Measurements from ENCODE around the gene SLC37A3. TPM values are rescaled to one million over a fixed set of nuclear protein-coding genes. Genes with fewer than 3 reads are reported as not detected.

The SLC37A3 gene
- total RNA-seq, 1 experiment from 2014 or later, result 25.5 TPM

DNA sequence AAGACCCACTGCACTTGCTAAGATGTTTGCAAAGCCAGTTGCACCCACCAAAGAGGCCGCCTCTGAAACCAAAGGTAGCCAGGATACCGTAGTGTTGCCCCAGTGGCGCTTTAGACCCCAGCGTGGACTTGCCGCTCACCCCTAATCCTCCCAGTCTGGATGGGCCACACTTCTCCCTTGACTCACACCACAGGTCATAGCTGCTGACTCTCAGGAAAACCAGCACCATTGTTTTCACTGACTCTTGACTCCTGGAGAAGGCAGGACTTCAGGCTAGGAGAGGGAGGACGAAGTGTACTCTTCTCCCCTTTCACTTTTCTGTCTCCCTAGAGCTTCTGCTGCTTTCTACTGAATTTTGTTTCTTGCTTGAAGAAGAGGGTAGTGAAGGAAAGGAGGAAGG, 27.8 kb upstream of the SLC37A3 start:
- no TSS peak for BruUV-seq (replicated peaks)
- TF ChIP-seq, protein P1, sequence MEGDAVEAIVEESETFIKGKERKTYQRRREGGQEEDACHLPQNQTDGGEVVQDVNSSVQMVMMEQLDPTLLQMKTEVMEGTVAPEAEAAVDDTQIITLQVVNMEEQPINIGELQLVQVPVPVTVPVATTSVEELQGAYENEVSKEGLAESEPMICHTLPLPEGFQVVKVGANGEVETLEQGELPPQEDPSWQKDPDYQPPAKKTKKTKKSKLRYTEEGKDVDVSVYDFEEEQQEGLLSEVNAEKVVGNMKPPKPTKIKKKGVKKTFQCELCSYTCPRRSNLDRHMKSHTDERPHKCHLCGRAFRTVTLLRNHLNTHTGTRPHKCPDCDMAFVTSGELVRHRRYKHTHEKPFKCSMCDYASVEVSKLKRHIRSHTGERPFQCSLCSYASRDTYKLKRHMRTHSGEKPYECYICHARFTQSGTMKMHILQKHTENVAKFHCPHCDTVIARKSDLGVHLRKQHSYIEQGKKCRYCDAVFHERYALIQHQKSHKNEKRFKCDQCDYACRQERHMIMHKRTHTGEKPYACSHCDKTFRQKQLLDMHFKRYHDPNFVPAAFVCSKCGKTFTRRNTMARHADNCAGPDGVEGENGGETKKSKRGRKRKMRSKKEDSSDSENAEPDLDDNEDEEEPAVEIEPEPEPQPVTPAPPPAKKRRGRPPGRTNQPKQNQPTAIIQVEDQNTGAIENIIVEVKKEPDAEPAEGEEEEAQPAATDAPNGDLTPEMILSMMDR (IDR thresholded peaks at IDR 0.05; ENCODE audit: unreplicated experiment), result no peak
- no peaks in the 10 kb centered on the region for H3K27me3 Mint-ChIP-seq (ENCODE audit: insufficient read depth, unreplicated experiment)

DNA sequence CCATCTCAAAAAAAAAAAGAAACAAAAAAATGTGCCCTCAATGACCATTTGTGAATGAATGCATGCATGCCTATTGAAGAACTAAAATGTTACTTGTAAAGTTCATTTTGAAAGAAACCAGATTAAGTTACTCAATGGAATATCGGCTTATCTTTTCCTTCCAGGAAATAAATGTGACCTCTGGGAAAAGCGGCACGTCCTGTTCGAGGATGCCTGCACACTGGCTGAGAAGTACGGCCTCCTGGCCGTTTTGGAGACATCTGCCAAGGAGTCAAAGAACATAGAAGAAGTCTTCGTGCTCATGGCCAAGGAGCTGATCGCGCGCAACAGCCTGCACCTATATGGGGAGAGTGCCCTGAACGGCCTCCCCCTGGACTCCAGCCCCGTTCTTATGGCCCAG, 27.4 kb upstream of the SLC37A3 start:
- DNase-seq (ENCODE audit: unreplicated experiment), result no peak
- no TSS peak for BruUV-seq (replicated peaks)
- no peaks in the 10 kb centered on the region for H3K36me3 Mint-ChIP-seq (ENCODE audit: insufficient read depth, unreplicated experiment)
- no peak overlapping the region for H3K4me3 Mint-ChIP-seq (ENCODE audit: unreplicated experiment)
- H3K4me1 Mint-ChIP-seq (ENCODE audit: insufficient read depth, unreplicated experiment), result no peaks in the 10 kb centered on the region
- TF ChIP-seq, protein P1 (IDR thresholded peaks at IDR 0.05; ENCODE audit: unreplicated experiment), result no peak
- ChIA-PET POLR2A (no interaction called here), CTCF (interaction anchor here (0.6 kb wide), 1 partner anchor 20 kb away, joined by 3 read pairs; no protein-coding TSS in a partner anchor)
- no peak overlapping the region for H3K27ac Mint-ChIP-seq (ENCODE audit: low read depth, unreplicated experiment)
- no peaks in the 10 kb centered on the region for H3K9me3 Mint-ChIP-seq (ENCODE audit: unreplicated experiment)
- H3K27me3 Mint-ChIP-seq (ENCODE audit: insufficient read depth, unreplicated experiment), result no peaks in the 10 kb centered on the region
- intact Hi-C loops (cut with micrococcal nuclease), result no loop called here

More for the DNA sequence above, 27.8 kb upstream of the SLC37A3 start:
- Mint-ChIP-seq H3K9me3 (ENCODE audit: unreplicated experiment) (no peaks in the 10 kb centered on the region), H3K4me1 (ENCODE audit: insufficient read depth, unreplicated experiment) (no peaks in the 10 kb centered on the region), H3K27ac (ENCODE audit: low read depth, unreplicated experiment) (no peak overlapping the region), H3K36me3 (ENCODE audit: insufficient read depth, unreplicated experiment) (no peaks in the 10 kb centered on the region), H3K4me3 (ENCODE audit: unreplicated experiment) (no peak overlapping the region)
- ChIA-PET POLR2A (no interaction called here), CTCF (no interaction called here)
- DNase-seq (ENCODE audit: unreplicated experiment), result no peak
- intact Hi-C loops (cut with micrococcal nuclease), result no loop called here

DNA sequence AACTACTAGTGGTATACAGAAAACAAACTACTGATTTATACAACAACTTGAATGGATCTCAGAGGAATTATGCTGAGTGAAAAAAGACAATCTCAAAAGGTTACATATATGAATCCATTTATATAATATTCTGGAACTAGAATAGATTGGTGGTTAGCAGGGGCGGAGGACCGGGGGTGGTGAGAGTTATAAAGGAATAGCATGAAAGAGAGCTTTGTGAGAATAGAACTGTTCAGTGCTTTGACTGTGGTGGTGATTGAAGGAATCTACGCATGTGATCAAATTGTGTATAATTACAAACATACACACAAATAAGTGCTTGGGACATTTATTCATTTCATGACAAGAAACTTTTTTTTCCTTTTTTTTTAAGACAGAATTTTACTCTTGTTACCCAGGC, 25.2 kb upstream of the SLC37A3 start:
- Mint-ChIP-seq H3K27ac (ENCODE audit: low read depth, unreplicated experiment) (no peak overlapping the region), H3K4me3 (ENCODE audit: unreplicated experiment) (no peak overlapping the region), H3K4me1 (ENCODE audit: insufficient read depth, unreplicated experiment) (no peaks in the 10 kb centered on the region), H3K27me3 (ENCODE audit: insufficient read depth, unreplicated experiment) (peaks cover 12% of the 10 kb centered on the region), H3K9me3 (ENCODE audit: unreplicated experiment) (no peaks in the 10 kb centered on the region), H3K36me3 (ENCODE audit: insufficient read depth, unreplicated experiment) (no peaks in the 10 kb centered on the region)
- ChIA-PET POLR2A (no interaction called here), CTCF (no interaction called here)
- BruUV-seq (replicated peaks), result no TSS peak
- intact Hi-C loops (cut with micrococcal nuclease), result no loop called here
- no peak for DNase-seq (ENCODE audit: unreplicated experiment)
- TF ChIP-seq, protein P1 (IDR thresholded peaks at IDR 0.05; ENCODE audit: unreplicated experiment), result no peak

GRCh38 chr7:140421521-140421920, 23.2 kb upstream of the SLC37A3 start:
- ChIA-PET CTCF (interaction anchor here (0.6 to 0.7 kb wide), 2 partner anchors 36 to 177 kb away, joined by 3 read pairs; no protein-coding TSS in a partner anchor), POLR2A (no interaction called here)
- no peak overlapping the region for H3K4me3 Mint-ChIP-seq (ENCODE audit: unreplicated experiment)
- no peaks in the 10 kb centered on the region for H3K9me3 Mint-ChIP-seq (ENCODE audit: unreplicated experiment)
- intact Hi-C loops (cut with micrococcal nuclease), result no loop called here
- H3K27me3 Mint-ChIP-seq (ENCODE audit: insufficient read depth, unreplicated experiment), result peaks cover 12% of the 10 kb centered on the region
- H3K4me1 Mint-ChIP-seq (ENCODE audit: insufficient read depth, unreplicated experiment), result no peaks in the 10 kb centered on the region
- DNase-seq (ENCODE audit: unreplicated experiment), result no peak
- no peaks in the 10 kb centered on the region for H3K36me3 Mint-ChIP-seq (ENCODE audit: insufficient read depth, unreplicated experiment)
- TF ChIP-seq, protein P1 (IDR thresholded peaks at IDR 0.05; ENCODE audit: unreplicated experiment), result no peak
- no peak overlapping the region for H3K27ac Mint-ChIP-seq (ENCODE audit: low read depth, unreplicated experiment)
- BruUV-seq (replicated peaks), result no TSS peak
